Measurements from ENCODE around the gene BRF1.

BRF1 gene

GRCh38 chr14:105223770-105224544 is 76.8 kb downstream of the BRF1 start:
- DNase-seq, result no peak

GRCh38 chr14:105223260-105223659 is 77.5 kb downstream of the BRF1 start:
- no peak for DNase-seq

- DNase-seq, result no peak
Measured at GRCh38 chr14:105221598-105222178, 79.1 kb downstream of the BRF1 start.

GRCh38 chr14:105220699-105221597 is 79.9 kb downstream of the BRF1 start:
- no peak for DNase-seq

- DNase-seq, result no peak
Measured at GRCh38 chr14:105219753-105220152, 81.0 kb downstream of the BRF1 start.

DNA sequence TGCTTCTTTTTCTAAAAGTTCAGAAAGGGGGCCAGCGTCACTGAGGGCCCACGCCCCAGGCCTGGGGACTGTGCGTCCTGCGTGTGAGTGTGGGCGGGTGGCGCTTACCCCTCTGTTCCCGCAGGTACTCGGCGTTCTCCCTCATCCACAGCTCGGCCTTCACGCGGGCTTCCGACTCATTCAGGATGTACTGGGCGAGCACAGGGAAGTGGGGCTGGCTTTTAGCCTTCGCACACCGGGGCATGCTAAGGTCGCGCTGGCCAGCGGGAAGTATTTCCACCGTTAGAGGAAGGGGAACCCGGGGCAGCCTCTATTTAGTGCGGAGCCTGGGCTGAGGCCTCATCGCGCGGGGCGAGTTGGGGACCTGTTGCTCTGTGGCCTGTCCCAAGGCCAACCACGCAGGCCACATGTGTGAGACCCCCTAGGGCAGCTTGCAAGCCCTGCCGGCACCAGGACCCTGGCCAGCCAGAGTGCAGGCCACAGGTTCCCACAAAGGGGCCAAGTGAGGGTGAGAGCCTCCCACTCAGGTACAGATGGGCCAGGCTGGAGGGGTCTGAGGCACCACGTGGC is 81.7 kb downstream of the BRF1 start:
- DNase-seq, result no peak

- DNase-seq, result no peak
Measured at GRCh38 chr14:105218611-105219010, 82.2 kb downstream of the BRF1 start.

DNA sequence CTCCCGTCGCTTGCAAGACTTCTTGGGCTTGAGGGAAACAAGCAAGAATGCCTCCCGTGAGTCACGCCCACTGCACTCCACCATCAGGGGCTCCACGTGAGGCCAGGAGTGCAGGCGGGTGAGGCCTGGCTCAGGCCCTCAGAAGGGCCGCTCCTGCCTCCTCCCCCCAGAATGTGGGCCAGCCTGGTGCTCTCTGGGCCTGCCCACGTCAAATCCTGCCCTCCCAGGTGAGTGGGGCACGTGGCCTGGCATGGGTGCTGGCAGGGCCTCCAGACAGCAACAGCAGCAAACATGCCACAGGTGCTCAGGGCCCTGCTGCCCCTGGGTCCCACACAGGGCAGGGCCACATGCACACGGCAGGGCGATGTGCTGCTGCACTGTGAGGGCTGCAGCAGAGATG is 83.0 kb downstream of the BRF1 start:
- no peak for DNase-seq

GRCh38 chr14:105216490-105217247 is 84.1 kb downstream of the BRF1 start:
- no peak for DNase-seq

GRCh38 chr14:105215602-105216001 is 85.2 kb downstream of the BRF1 start:
- no peak for DNase-seq

DNA sequence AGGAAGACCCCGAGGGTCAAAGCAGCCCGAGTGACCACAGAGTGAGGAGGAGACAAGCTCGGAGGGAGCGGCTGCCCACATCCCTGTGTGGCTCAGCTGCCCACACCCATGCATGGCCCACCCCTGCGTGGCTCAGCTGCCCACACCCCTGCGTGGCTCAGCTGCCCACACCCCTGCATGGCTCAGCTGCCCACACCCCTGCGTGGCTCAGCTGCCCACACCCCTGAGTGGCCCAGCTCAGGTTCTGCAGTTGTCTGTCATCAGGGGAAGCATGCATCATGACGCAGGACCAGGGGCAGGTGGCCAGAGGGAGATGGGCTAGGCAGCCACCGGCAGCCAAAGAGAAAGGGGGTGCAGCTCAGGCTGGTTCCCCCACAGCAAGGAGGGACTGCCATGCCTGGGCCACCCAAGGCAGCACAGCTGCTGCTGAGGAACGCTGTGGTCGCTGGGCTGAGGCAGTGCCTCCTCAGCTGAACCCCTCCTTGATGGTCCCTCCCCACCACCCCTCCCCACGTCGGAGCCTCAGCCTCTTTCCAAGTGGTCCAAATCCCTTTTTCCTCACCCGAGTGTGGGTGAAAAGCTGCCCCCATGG is 86.4 kb downstream of the BRF1 start:
- DNase-seq, result no peak

GRCh38 chr14:105213361-105213760 is 87.4 kb downstream of the BRF1 start:
- DNase-seq, result no peak

GRCh38 chr14:105212541-105213300 is 88.1 kb downstream of the BRF1 start:
- no peak for DNase-seq

GRCh38 chr14:105211758-105212089 is 89.1 kb downstream of the BRF1 start:
- DNase-seq, result no peak

DNA sequence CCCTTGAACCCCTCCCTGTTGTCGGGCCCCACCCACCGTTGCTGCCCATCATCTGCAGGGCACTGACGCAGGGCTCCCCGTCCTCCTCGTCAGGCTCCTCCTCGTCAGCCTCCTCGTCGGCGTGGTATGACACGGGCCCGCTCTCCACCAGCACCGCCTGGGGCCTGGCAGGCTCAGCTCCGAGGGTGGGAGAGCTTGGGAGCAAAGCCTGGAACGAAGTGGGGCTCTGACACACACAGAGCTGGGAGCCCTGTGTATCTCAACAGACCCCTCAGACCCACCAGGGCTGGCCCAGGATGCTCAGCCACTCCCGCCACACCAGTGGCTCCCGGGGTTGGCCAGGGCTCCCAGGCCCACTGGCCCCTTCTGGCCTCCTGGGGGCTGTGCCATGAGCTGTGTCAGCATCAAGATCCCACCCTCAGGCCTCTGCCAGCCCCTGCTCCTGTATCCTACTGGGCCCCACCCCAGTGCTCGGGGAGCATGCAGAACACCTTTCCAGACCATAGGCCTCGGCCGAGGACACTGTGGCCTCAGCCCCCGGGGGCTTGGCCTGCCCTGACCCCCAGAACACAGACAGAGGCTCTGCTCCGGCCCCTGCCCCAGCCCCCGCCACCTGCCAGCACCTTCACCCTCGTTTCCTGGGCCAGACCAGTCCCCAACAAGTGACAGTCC is 89.6 kb downstream of the BRF1 start:
- no peak for DNase-seq

GRCh38 chr14:105210266-105211025 is 90.4 kb downstream of the BRF1 start:
- no peak for DNase-seq

DNA sequence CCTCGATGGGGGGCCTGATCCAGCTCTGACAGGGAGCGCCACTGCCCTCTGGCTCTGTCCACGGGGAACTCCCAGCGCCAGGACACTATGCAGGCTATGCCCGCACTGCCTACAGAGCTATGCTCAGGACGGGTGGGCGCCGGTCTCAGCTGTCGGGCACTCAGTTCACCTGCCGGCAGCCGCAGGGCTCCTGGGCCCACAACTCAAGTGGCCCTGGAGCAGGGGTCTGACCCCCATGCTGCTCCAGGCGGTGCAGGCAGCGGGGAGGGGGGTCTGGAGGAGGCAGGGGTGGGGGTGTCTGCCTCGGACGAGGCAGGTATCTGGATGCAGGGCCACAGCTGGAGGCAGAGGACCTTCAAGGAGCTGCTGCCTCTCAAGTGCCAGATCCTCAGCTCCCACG is 91.2 kb downstream of the BRF1 start:
- no peak for DNase-seq

DNA sequence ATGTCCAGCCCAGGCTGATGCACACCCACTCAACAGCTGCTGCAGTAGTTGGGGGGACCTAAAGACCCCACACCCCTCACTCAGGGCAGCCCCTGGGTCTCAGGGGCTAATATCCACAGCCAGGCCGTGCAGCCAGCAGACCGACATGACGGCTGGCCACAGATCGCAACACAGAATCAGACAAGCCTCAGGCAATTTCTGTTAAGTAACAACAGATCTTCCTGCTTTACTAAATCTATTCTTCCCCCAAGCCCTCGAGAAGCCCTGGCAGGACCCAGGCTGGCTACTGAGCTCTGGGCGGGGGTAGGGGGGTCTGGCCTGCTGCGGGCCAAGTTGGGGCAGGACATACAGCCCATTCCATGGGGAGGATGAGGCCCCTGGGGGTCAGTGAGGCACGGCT is 91.7 kb downstream of the BRF1 start:
- DNase-seq, result no peak

DNA sequence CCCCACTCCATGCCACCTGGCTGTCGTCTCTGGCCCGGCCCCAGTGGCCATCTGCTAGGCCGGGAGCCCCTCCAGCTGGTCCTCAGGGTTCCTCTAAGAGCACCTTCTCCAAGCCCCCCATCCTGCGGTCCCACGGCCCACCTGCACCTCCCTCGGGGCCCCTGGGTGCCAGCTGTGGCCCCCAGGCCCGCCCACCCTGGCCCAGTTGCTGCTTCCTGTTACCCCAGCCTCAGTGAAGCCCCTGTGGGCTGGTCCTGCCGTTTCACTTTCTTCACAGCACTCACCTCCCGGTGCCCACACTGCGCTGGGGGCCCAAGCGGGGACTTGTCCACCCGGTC is 92.1 kb downstream of the BRF1 start:
- no peak for DNase-seq

DNA sequence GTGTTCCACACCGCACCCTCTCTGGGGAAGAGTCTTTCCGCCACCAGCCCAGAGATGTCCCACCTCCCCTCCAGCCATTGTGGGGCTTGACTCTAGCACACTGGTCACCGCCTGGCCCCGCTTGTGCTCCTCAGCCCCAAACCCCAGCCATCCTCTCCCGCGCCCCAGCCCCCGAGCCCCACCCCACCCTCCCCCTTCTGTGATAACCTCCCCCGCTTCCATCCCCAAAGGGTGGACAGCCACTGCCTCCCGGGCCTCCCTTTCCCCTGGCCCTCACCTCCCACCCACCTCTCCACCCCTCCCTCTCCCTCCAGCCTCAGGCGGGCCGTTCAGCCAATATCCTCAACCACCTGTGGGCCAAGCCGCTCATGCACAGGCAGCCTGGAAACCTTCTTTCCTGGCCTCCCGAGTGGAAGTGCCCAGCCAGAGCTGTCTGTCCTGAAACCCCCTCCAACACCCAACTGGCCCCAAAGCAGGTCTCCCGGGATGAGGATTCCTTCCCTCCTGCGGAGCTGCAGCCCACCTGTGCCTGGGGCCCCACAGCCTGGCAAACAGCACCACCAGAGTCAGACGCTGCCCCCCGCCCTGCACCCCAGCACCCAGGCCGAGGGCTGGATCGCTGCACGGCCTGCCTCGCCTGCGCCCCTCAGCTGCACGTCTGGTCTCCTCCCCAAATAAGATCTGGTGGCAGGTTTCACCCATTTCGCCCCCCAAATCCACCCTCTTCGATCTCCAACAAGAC is 92.6 kb downstream of the BRF1 start:
- DNase-seq, result no peak
